ENCODE results near the gene SIRPA. TPM values are rescaled to one million over a fixed set of nuclear protein-coding genes. Genes with fewer than 3 reads are reported as not detected.

The SIRPA gene
- total RNA-seq, 2 donors from 2014 or later: 5.1 to 6.3 TPM

DNA sequence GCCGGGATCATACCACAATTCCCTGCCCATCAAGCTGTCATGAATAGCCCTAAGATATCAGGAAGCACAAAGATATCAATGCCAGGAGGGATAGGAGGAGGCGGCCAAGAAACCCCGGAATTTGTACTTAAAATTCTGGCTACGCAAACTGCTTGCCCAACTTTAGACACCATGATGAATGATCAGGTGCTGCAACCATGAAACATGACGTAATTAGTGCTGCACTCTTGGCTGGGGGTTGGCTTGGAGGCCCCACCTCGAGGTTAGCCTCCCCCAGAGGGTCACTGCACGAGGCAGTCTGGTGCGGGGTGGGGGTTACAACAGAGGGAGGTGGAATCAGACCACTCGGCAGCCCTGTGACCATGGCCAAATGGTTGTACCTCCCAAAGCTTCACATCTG, 8.9 kb downstream of the SIRPA start:
- 92 to 94% methylated on average over 5 to 9 of the region's 9 CpGs for WGBS, 2 experiments (ENCODE audit: insufficient coverage in 1 of 2, insufficient read length in 1 of 2)
- TF ChIP-seq, protein P1, sequence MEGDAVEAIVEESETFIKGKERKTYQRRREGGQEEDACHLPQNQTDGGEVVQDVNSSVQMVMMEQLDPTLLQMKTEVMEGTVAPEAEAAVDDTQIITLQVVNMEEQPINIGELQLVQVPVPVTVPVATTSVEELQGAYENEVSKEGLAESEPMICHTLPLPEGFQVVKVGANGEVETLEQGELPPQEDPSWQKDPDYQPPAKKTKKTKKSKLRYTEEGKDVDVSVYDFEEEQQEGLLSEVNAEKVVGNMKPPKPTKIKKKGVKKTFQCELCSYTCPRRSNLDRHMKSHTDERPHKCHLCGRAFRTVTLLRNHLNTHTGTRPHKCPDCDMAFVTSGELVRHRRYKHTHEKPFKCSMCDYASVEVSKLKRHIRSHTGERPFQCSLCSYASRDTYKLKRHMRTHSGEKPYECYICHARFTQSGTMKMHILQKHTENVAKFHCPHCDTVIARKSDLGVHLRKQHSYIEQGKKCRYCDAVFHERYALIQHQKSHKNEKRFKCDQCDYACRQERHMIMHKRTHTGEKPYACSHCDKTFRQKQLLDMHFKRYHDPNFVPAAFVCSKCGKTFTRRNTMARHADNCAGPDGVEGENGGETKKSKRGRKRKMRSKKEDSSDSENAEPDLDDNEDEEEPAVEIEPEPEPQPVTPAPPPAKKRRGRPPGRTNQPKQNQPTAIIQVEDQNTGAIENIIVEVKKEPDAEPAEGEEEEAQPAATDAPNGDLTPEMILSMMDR (conservative IDR thresholded peaks at IDR 0.05): no peak
- no peak overlapping the region for H3K9ac ChIP-seq (ENCODE audit: extremely low read depth, low read length, poor library complexity, severe bottlenecking)

DNA sequence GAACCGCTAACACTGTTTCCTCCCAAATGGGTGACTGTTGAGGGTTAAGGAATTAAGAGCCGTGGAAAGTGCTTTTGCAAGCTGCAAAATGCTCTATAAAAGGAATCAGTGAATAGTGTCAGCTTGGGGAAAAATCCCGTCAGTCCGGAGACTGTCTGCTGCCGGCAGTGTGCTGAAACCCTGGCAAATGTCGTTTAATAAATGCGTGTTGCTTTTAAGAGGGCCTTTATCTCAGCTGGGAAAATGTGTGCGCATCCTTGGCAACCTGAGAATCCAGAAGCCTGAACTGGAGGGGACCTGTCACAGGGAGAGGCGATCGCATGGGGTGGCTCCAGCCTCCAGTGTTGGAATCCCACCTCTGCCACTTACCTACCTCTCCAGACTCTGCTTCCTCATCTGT, 9.8 kb downstream of the SIRPA start:
- H3K27me3 Mint-ChIP-seq (ENCODE audit: insufficient read depth): no peaks in the 10 kb centered on the region
- Histone ChIP-seq H3K9ac (ENCODE audit: extremely low read depth, low read length, poor library complexity, severe bottlenecking) (no peak overlapping the region), H3K9me3 (ENCODE audit: control insufficient read depth, low read length) (no peaks in the 10 kb centered on the region), H3K4me3 (ENCODE audit: low read length) (no peak overlapping the region), H3K27ac (ENCODE audit: low read depth, low read length) (no peak overlapping the region), H3K27me3 (ENCODE audit: control insufficient read depth, insufficient read depth, low read length, poor library complexity, severe bottlenecking) (no peaks in the 10 kb centered on the region), H3K4me1 (ENCODE audit: control insufficient read depth, insufficient read depth, low read length) (peaks cover 5% of the 10 kb centered on the region), H3K36me3 (ENCODE audit: control insufficient read depth, insufficient read depth, low read length) (no peaks in the 10 kb centered on the region)
- peaks cover 3% of the 10 kb centered on the region for H3K4me1 Mint-ChIP-seq
- TF ChIP-seq, protein P1 (conservative IDR thresholded peaks at IDR 0.05): no peak
- WGBS, 2 experiments (ENCODE audit: insufficient coverage in 1 of 2, insufficient read length in 1 of 2): 93 to 94% methylated on average over 9 to 10 of the region's 10 CpGs
- H3K36me3 Mint-ChIP-seq (ENCODE audit: low read depth): no peaks in the 10 kb centered on the region
- H3K27ac Mint-ChIP-seq: no peak overlapping the region
- H3K9me3 Mint-ChIP-seq: no peaks in the 10 kb centered on the region
- no peak for DNase-seq
- H3K4me3 Mint-ChIP-seq: no peak overlapping the region

More for the DNA sequence above, 8.9 kb downstream of the SIRPA start:
- Histone ChIP-seq H3K27ac (ENCODE audit: low read depth, low read length) (no peak overlapping the region), H3K9me3 (ENCODE audit: control insufficient read depth, low read length) (no peaks in the 10 kb centered on the region), H3K36me3 (ENCODE audit: control insufficient read depth, insufficient read depth, low read length) (no peaks in the 10 kb centered on the region), H3K4me3 (ENCODE audit: low read length) (no peak overlapping the region), H3K27me3 (ENCODE audit: control insufficient read depth, insufficient read depth, low read length, poor library complexity, severe bottlenecking) (no peaks in the 10 kb centered on the region), H3K4me1 (ENCODE audit: control insufficient read depth, insufficient read depth, low read length) (peaks cover 5% of the 10 kb centered on the region)
- no peak overlapping the region for H3K4me3 Mint-ChIP-seq
- no peaks in the 10 kb centered on the region for H3K36me3 Mint-ChIP-seq (ENCODE audit: low read depth)
- no peak overlapping the region for H3K27ac Mint-ChIP-seq
- peaks cover 10% of the 10 kb centered on the region for H3K4me1 Mint-ChIP-seq
- H3K9me3 Mint-ChIP-seq: no peaks in the 10 kb centered on the region
- no peaks in the 10 kb centered on the region for H3K27me3 Mint-ChIP-seq (ENCODE audit: insufficient read depth)
- no peak for DNase-seq

DNA sequence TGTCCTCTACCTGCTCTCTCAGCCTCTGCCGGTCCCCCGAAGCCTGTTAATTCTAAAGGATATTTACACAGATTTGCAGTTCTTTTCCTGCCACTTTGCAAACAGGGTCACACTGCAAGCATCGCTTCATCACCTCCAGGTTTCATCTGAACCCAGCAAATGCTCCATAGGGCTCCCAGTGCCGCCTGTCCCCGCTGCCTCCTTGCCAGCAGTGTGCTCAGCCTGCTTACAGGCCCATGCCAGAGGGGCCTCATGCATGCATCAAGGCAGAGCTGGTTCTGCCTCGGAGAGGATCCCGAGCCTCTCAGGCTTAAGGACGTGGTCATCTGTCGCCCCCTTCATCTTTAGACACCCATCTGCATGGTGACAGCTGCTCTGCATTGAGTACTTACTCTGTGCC, 10.5 kb downstream of the SIRPA start:
- no peak overlapping the region for H3K4me3 ChIP-seq (ENCODE audit: low read length)
- no peak overlapping the region for H3K9ac ChIP-seq (ENCODE audit: extremely low read depth, low read length, poor library complexity, severe bottlenecking)
- H3K4me3 Mint-ChIP-seq: no peak overlapping the region
- TF ChIP-seq, protein P1 (conservative IDR thresholded peaks at IDR 0.05): no peak
- WGBS, 2 experiments (ENCODE audit: insufficient coverage in 1 of 2, insufficient read length in 1 of 2): 86 to 88% methylated on average over 9 of the region's 9 CpGs
- DNase-seq: no peak
- peaks cover 2% of the 10 kb centered on the region for H3K4me1 ChIP-seq (ENCODE audit: control insufficient read depth, insufficient read depth, low read length)
- no peaks in the 10 kb centered on the region for H3K4me1 Mint-ChIP-seq
- no peaks in the 10 kb centered on the region for H3K36me3 Mint-ChIP-seq (ENCODE audit: low read depth)
- H3K27ac ChIP-seq (ENCODE audit: low read depth, low read length): no peak overlapping the region
- no peaks in the 10 kb centered on the region for H3K27me3 Mint-ChIP-seq (ENCODE audit: insufficient read depth)
- H3K9me3 ChIP-seq (ENCODE audit: control insufficient read depth, low read length): no peaks in the 10 kb centered on the region
- H3K36me3 ChIP-seq (ENCODE audit: control insufficient read depth, insufficient read depth, low read length): no peaks in the 10 kb centered on the region
- H3K9me3 Mint-ChIP-seq: no peaks in the 10 kb centered on the region
- no peak overlapping the region for H3K27ac Mint-ChIP-seq
- H3K27me3 ChIP-seq (ENCODE audit: control insufficient read depth, insufficient read depth, low read length, poor library complexity, severe bottlenecking): no peaks in the 10 kb centered on the region

Measured in endodermal cell (in vitro differentiated cells).